GM12878 (cell line): ENCODE results near the gene SORCS2. TPM values are rescaled to one million over a fixed set of nuclear protein-coding genes. Genes with fewer than 3 reads are reported as not detected.

ENCODE experiments used
- ATAC-seq: fragments of 200-7000 bp; cut with Tn5 transposase; 3 replicates; pipeline ENCODE4 v1.9.1; 2020; ENCODE audit warnings: mild to moderate bottlenecking, moderate library complexity
- BruUV-seq: library from RNA; stranded (reverse); fragments of 400-500 nt; replicated peaks from 2 replicates; lab custom pipeline; 2021; lab: Mats Ljungman, UMichigan
- CTCF ChIA-PET: fragments of 300-600 bp; sonication (Branson Sonifier 250); formaldehyde crosslinking; extraction: SDS; loops from one replicate; lab custom pipeline; 2021; ENCODE audit warnings: inconsistent platforms; lab: Yijun Ruan, JAX
- POLR2A ChIA-PET: fragments of 350-600 bp; formaldehyde crosslinking; extraction: SDS; loops from one replicate; lab custom pipeline; 2021; ENCODE audit warnings: inconsistent platforms; lab: Charles Lee
- RAD21 ChIA-PET: fragments of 300-600 bp; sonication (Branson Sonifier 250); formaldehyde crosslinking; loops from one replicate; lab custom pipeline; 2023; ENCODE audit warnings: antibody characterized with exemption; ENCODE audit not compliant: unreplicated experiment; lab: Charles Lee
- SMC1A ChIA-PET: fragments of 300-600 bp; sonication (Branson Sonifier 250); formaldehyde crosslinking; loops from one replicate; lab custom pipeline; 2023; ENCODE audit not compliant: unreplicated experiment, uncharacterized antibody; lab: Charles Lee
- DNase-seq: peaks from one replicate; pipeline ENCODE4 v3.0.0-alpha.2; 2011; ENCODE audit warnings: low read depth, low spot score
- FAIRE-seq: peaks from 3 replicates; lab custom pipeline; 2011; peaks lifted over from hg19 to GRCh38; lab: Jason Lieb, UNC
- H2AFZ ChIP-seq: 2 replicates; pipeline ENCODE4 v1.6.0; 2011; ENCODE audit warnings: low read depth, low read length, control low read depth; ENCODE audit not compliant: control insufficient read depth
- H3K27ac ChIP-seq: 2 replicates; pipeline ENCODE4 v1.5.1; 2011; ENCODE audit warnings: control low read depth; ENCODE audit not compliant: control insufficient read depth, insufficient read depth
- H3K27me3 ChIP-seq, 2 experiments: replicated peaks in 1 of 2; 2 replicates each; pipeline versions ENCODE4 v1.6.0 to v1.6.1; 2011; ENCODE audit warnings: low read length in 1 of 2; ENCODE audit not compliant: control insufficient read depth in 2 of 2, insufficient read depth in 2 of 2
- H3K36me3 ChIP-seq, 2 experiments: 2 replicates each; pipeline ENCODE4 v1.5.1; 2011; ENCODE audit warnings: low read length in 1 of 2; ENCODE audit not compliant: control insufficient read depth in 2 of 2, insufficient read depth in 2 of 2
- H3K4me1 ChIP-seq: 2 replicates; pipeline ENCODE4 v1.6.1; 2011; ENCODE audit warnings: mild to moderate bottlenecking, low read length, moderate library complexity, mixed read lengths; ENCODE audit not compliant: control insufficient read depth, insufficient read depth
- H3K4me2 ChIP-seq: 2 replicates; pipeline ENCODE4 v1.6.0; 2011; ENCODE audit warnings: control low read depth; ENCODE audit not compliant: control insufficient read depth, insufficient read depth
- H3K4me3 ChIP-seq: fragments of 200-600 bp; sonication (generic); 2 replicates; pipeline ENCODE4 v1.5.1; 2016
- H3K79me2 ChIP-seq: 2 replicates; pipeline ENCODE4 v1.6.0; 2011; ENCODE audit warnings: low read length; ENCODE audit not compliant: control insufficient read depth, insufficient read depth
- H3K9ac ChIP-seq: 2 replicates; pipeline ENCODE4 v1.8.0; 2011; ENCODE audit warnings: low read length, control low read depth, mixed read lengths; ENCODE audit not compliant: control insufficient read depth, insufficient read depth
- H3K9me3 ChIP-seq: replicated peaks from 3 replicates; pipeline ENCODE4 v1.5.1; 2011; ENCODE audit warnings: mild to moderate bottlenecking, low read length; ENCODE audit not compliant: control insufficient read depth, insufficient read depth
- H4K20me1 ChIP-seq: 2 replicates; pipeline ENCODE4 v1.6.0; 2011; ENCODE audit not compliant: control insufficient read depth, insufficient read depth
- CBX3 ChIP-seq: fragments of 200-600 bp; sonication (generic); IDR thresholded peaks from 2 replicates; pipeline ENCODE4 v1.6.1; 2016; ENCODE audit warnings: low read depth, borderline replicate concordance
- CEBPB ChIP-seq, 2 experiments: fragments of 150-350 bp in 1 of 2; IDR thresholded peaks; 2 replicates each; pipeline ENCODE4 v1.6.1; 2012 to 2014; ENCODE audit warnings: low read depth in 2 of 2, low read length in 2 of 2, borderline replicate concordance in 1 of 2, inconsistent platforms in 1 of 2
- CHD2 ChIP-seq: IDR thresholded peaks from 2 replicates; pipeline ENCODE4 v1.6.1; 2011; ENCODE audit warnings: low read depth, low read length, improper control_type of control experiment, borderline replicate concordance
- CHD4 ChIP-seq: fragments of 200-600 bp; sonication (generic); IDR thresholded peaks from 2 replicates; pipeline ENCODE4 v1.6.1; 2016; ENCODE audit warnings: mild to moderate bottlenecking
- GABPA ChIP-seq: IDR thresholded peaks from 2 replicates; pipeline ENCODE4 v1.6.1; 2014; ENCODE audit warnings: antibody characterized with exemption, low read depth, mild to moderate bottlenecking, inconsistent platforms
- HCFC1 ChIP-seq: fragments of 150-350 bp; IDR thresholded peaks from 2 replicates; pipeline ENCODE4 v1.6.1; 2014; ENCODE audit warnings: low read length
- HSF1 ChIP-seq: fragments of 150-350 bp; IDR thresholded peaks from 2 replicates; pipeline ENCODE4 v1.6.1; 2014; ENCODE audit warnings: mild to moderate bottlenecking, low read depth, low read length
- IRF4 ChIP-seq: IDR thresholded peaks from 2 replicates; pipeline ENCODE4 v1.6.1; 2011; ENCODE audit warnings: low read depth, low read length
- JUND ChIP-seq: IDR thresholded peaks from 2 replicates; pipeline ENCODE4 v1.6.1; 2012; ENCODE audit warnings: low read depth, mild to moderate bottlenecking, low read length, improper control_type of control experiment, moderate library complexity
- POLR2AphosphoS2 ChIP-seq: IDR thresholded peaks from 2 replicates; pipeline ENCODE4 v1.6.1; 2011; ENCODE audit warnings: low read depth, mild to moderate bottlenecking, low read length, improper control_type of control experiment, moderate library complexity
- SIN3A ChIP-seq: IDR thresholded peaks from 2 replicates; pipeline ENCODE4 v1.6.1; 2012; ENCODE audit warnings: low read depth, low read length, improper control_type of control experiment
- TCF12 ChIP-seq: IDR thresholded peaks from 2 replicates; pipeline ENCODE4 v1.6.1; 2011; ENCODE audit warnings: low read depth, mild to moderate bottlenecking, low read length
- ZBTB40 ChIP-seq: fragments of 450-650 bp; IDR thresholded peaks from 2 replicates; pipeline ENCODE4 v1.6.1; 2016; ENCODE audit warnings: mild to moderate bottlenecking, moderate library complexity, borderline replicate concordance
- ZNF24 ChIP-seq: fragments of 450-650 bp; IDR thresholded peaks from 2 replicates; pipeline ENCODE4 v1.6.1; 2017; ENCODE audit warnings: antibody characterized with exemption, mild to moderate bottlenecking
- ZNF274 ChIP-seq: IDR thresholded peaks from one replicate; pipeline ENCODE4 v1.8.0; 2011; ENCODE audit not compliant: insufficient read length, insufficient read depth
- WGBS: methylation state at CpG from one replicate; pipeline ENCODE4 v1.1.6; 2016; ENCODE audit warnings: low lambda C conversion rate; ENCODE audit not compliant: insufficient replicate concordance, insufficient coverage; ENCODE audit errors: missing lambda C conversion rate; 5-methylcytosine and 5-hydroxymethylcytosine counted together
- in situ Hi-C: fragments of 300-500 bp; cut with MboI; formaldehyde crosslinking; loops from 9 replicates; pipeline ENCODE4 v1.14.3; 2018; ENCODE audit warnings: mixed read lengths
- intact Hi-C: fragments of 100-400 bp; cut with micrococcal nuclease; formaldehyde crosslinking; loops from one replicate; pipeline ENCODE4 v1.14.2; 2022; ENCODE audit not compliant: unreplicated experiment
- polyA plus RNA-seq, 11 experiments: library from polyadenylated mRNA; depleted of rRNA in 4 of 11; unstranded in 6 of 11; stranded (reverse) in 5 of 11; fragments of >200 nt; fragmentation: Nextera tagmentation in 4 of 11; fragmentation: Illumina TruSeq in 1 of 11; extraction: Ambion mirVana in 4 of 11; extraction: Trizol in 1 of 11; gene quantifications; 1 replicate in 1 of 11; 2 replicates in 10 of 11; pipeline versions ENCODE4 v1.2.1 to v1.2.3, GENCODE V29; 2011 to 2016; ENCODE audit warnings: inconsistent platforms in 2 of 11, missing spikeins in 2 of 11, low read depth in 1 of 11
- total RNA-seq, 4 experiments: library from RNA; depleted of rRNA in 3 of 4; stranded (reverse); fragments of >200 nt in 3 of 4; fragmentation: Illumina TruSeq in 1 of 4; extraction: Trizol in 1 of 4; gene quantifications; 2 replicates each; pipeline versions ENCODE4 v1.2.1 to v1.2.3, GENCODE V29; 2013 to 2021
- TF ChIP-seq, protein P1 (sequence below): fragments of 450-650 bp; formaldehyde crosslinking; IDR thresholded peaks from 2 replicates; pipeline ENCODE4 v1.4.0; 2020; ENCODE audit warnings: mild to moderate bottlenecking, moderate library complexity

The SORCS2 gene
- total and polyA plus RNA-seq, 10 of the 15 experiments (the other 5 are each of a cell fraction or from before 2014, with no cell fraction given) = 0.01 to 0.15 (median 0.05) TPM; not detected in 5

- DNase-seq (no peak), FAIRE-seq (no peak)
- in situ Hi-C loops = no loop called here
- no TSS peak for BruUV-seq
- Histone ChIP-seq H3K79me2 (no peaks in the 10 kb centered on the region), H2AFZ (no peak overlapping the region), H3K4me3 (no peak overlapping the region), H3K27ac (no peak overlapping the region), H3K27me3 (peaks cover 0 to 2% of the 10 kb centered on the region in 2 experiments; a peak in 2 of 4 replicates), H3K4me2 (no peak overlapping the region), H3K9ac (no peak overlapping the region)
- 18% methylated on average over 12 of the region's 12 CpGs for WGBS
- TF ChIP-seq ZBTB40 (no peak), JUND (no peak), HCFC1 (no peak), IRF4 (no peak), SIN3A (no peak), POLR2AphosphoS2 (no peak), HSF1 (no peak), ZNF24 (no peak), TCF12 (no peak), GABPA (no peak), CEBPB (IDR thresholded peaks at IDR 0.05; ENCODE audit: borderline replicate concordance in 1 of 2, low read depth in 2 of 2, low read length in 2 of 2) (no peak), CBX3 (no peak), ZNF274 (no peak), CHD4 (no peak), CHD2 (no peak)
- TF ChIP-seq, protein P1, sequence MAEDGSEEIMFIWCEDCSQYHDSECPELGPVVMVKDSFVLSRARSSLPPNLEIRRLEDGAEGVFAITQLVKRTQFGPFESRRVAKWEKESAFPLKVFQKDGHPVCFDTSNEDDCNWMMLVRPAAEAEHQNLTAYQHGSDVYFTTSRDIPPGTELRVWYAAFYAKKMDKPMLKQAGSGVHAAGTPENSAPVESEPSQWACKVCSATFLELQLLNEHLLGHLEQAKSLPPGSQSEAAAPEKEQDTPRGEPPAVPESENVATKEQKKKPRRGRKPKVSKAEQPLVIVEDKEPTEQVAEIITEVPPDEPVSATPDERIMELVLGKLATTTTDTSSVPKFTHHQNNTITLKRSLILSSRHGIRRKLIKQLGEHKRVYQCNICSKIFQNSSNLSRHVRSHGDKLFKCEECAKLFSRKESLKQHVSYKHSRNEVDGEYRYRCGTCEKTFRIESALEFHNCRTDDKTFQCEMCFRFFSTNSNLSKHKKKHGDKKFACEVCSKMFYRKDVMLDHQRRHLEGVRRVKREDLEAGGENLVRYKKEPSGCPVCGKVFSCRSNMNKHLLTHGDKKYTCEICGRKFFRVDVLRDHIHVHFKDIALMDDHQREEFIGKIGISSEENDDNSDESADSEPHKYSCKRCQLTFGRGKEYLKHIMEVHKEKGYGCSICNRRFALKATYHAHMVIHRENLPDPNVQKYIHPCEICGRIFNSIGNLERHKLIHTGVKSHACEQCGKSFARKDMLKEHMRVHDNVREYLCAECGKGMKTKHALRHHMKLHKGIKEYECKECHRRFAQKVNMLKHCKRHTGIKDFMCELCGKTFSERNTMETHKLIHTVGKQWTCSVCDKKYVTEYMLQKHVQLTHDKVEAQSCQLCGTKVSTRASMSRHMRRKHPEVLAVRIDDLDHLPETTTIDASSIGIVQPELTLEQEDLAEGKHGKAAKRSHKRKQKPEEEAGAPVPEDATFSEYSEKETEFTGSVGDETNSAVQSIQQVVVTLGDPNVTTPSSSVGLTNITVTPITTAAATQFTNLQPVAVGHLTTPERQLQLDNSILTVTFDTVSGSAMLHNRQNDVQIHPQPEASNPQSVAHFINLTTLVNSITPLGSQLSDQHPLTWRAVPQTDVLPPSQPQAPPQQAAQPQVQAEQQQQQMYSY (CRISPR knock-in tag) = no peak
- TF ChIP-seq, all 136 proteins: peak for 0
- H4K20me1 ChIP-seq = no peaks in the 10 kb centered on the region
- H3K9me3 ChIP-seq = no peaks in the 10 kb centered on the region
- no peaks in the 10 kb centered on the region for H3K36me3 ChIP-seq
- ChIA-PET CTCF (interaction anchor here (1.4 to 3.2 kb wide), 2 partner anchors 43 to 44 kb away, joined by 4 to 12 read pairs; no protein-coding TSS in a partner anchor), POLR2A (no interaction called here), SMC1A (no interaction called here), RAD21 (no interaction called here)
- intact Hi-C loops = no loop called here
- peaks cover 4% of the 10 kb centered on the region; the same call in 1 of the 2 replicates for H3K4me1 ChIP-seq
- peak; percentile 34 for ATAC-seq
Observed at GRCh38 chr4:7759216-7759615, 566.9 kb downstream of the SORCS2 start.
